Measurements from ENCODE around the gene RAB11B. TPM values are rescaled to one million over a fixed set of nuclear protein-coding genes. Genes with fewer than 3 reads are reported as not detected.
"Not testable (repeated sequence)": the region's sequence is repeated elsewhere in the genome, so short reads cannot be mapped to it uniquely, and the experiment has no call there.

The RAB11B gene
- total and polyA plus RNA-seq, 2 donors (not counting 1 experiment from before 2014, with no cell fraction given), result 27.8 to 46.2 TPM

DNA sequence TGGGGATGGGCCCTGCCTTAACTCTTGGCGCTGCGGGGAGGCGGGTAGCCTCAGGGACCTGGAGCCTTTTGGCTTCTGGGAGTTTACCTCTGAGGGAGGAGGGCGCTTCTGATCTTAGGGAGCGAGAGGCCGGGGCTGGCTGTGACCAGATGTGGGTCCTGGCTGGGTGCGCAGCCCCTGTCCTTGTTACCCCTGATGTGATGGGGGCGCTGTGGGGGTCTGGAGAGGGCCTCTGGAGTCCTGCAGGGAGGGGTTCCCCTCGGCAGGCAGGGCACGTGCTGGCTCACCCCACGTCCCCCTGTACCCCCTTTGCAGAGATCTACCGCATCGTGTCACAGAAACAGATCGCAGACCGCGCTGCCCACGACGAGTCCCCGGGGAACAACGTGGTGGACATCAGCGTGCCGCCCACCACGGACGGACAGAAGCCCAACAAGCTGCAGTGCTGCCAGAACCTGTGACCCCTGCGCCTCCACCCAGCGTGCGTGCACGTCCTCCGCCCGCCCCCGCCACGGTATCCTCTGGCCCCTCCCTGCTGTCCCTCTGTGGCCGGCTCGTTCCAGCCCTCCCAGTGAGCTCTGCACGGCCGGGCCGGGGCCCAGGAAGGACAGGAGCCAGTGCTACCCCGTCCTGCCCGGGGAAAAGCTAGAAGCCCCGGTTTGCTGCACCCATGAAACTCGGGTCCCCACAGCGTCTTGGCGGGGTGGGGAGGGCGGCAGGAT is 13.1 kb downstream of the RAB11B start:
- Histone ChIP-seq H3K4me1 (ENCODE audit: control insufficient read depth, extremely low read depth, insufficient read depth, low read length) (no peaks in the 10 kb centered on the region), H3K27ac (ENCODE audit: insufficient read depth, low read length) (no peak overlapping the region), H3K36me3 (ENCODE audit: control insufficient read depth, insufficient read depth, low read length) (peaks cover 8% of the 10 kb centered on the region), H2AFZ (ENCODE audit: low read length) (no peak overlapping the region), H3K27me3 (ENCODE audit: control insufficient read depth, insufficient read depth, low read length) (no peaks in the 10 kb centered on the region), H3K79me2 (ENCODE audit: control insufficient read depth, insufficient read depth, low read length) (peaks cover 1% of the 10 kb centered on the region), H3K9me3 (ENCODE audit: control insufficient read depth, insufficient read depth, low read depth, low read length) (no peaks in the 10 kb centered on the region), H3K4me2 (ENCODE audit: extremely low read depth, insufficient read depth, low read length) (no peak overlapping the region), H4K20me1 (ENCODE audit: control insufficient read depth, extremely low read depth, insufficient read depth, low read length) (no peaks in the 10 kb centered on the region), H3K9ac (ENCODE audit: insufficient read depth, low read length) (no peak overlapping the region), H3K4me3 (replicated peaks in 1 of 4; ENCODE audit: control extremely low read depth in 1 of 4, insufficient read depth in 1 of 4, low read depth in 3 of 4, low read length in 4 of 4) (no peak overlapping the region)
- TF ChIP-seq CTCF (conservative IDR thresholded peaks at IDR 0.05 in 1 of 2, IDR thresholded peaks at IDR 0.05 in 1 of 2; ENCODE audit: low read depth in 1 of 2, low read length in 2 of 2) (no peak), EZH2 (IDR thresholded peaks at IDR 0.05; ENCODE audit: low read length, missing control alignments) (no peak)
- no peak for DNase-seq (ENCODE audit: low read depth in 2 of 2)

DNA sequence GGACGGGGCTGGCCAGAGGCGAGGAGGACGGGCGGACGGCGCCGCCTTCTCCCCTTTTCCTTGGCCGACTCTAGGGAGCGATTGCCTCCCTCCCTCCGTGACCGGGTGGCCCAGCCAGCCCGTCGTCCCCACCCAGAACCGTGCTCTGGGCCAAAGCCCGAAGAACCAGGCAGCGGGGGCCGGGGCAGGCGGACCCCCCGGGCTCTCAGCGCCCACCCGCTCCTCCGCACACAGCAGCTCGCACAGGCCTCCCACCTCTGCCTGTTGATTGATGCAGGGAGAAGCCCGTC is 13.6 kb downstream of the RAB11B start:
- no peak overlapping the region for H2AFZ ChIP-seq (ENCODE audit: low read length)
- H3K79me2 ChIP-seq (ENCODE audit: control insufficient read depth, insufficient read depth, low read length), result no peaks in the 10 kb centered on the region
- DNase-seq (ENCODE audit: low read depth in 2 of 2), result no peak
- peaks cover 8% of the 10 kb centered on the region for H3K36me3 ChIP-seq (ENCODE audit: control insufficient read depth, insufficient read depth, low read length)
- H4K20me1 ChIP-seq (ENCODE audit: control insufficient read depth, extremely low read depth, insufficient read depth, low read length), result no peaks in the 10 kb centered on the region
- H3K4me2 ChIP-seq (ENCODE audit: extremely low read depth, insufficient read depth, low read length), result no peak overlapping the region
- no peaks in the 10 kb centered on the region for H3K4me1 ChIP-seq (ENCODE audit: control insufficient read depth, extremely low read depth, insufficient read depth, low read length)
- no peak overlapping the region for H3K4me3 ChIP-seq (replicated peaks in 1 of 4; ENCODE audit: control extremely low read depth in 1 of 4, insufficient read depth in 1 of 4, low read depth in 3 of 4, low read length in 4 of 4)
- no peak overlapping the region for H3K9ac ChIP-seq (ENCODE audit: insufficient read depth, low read length)
- TF ChIP-seq CTCF (conservative IDR thresholded peaks at IDR 0.05 in 1 of 2, IDR thresholded peaks at IDR 0.05 in 1 of 2; ENCODE audit: low read depth in 1 of 2, low read length in 2 of 2), result no peak
- H3K27ac ChIP-seq (ENCODE audit: insufficient read depth, low read length), result no peak overlapping the region
- H3K27me3 ChIP-seq (ENCODE audit: control insufficient read depth, insufficient read depth, low read length), result no peaks in the 10 kb centered on the region
- no peaks in the 10 kb centered on the region for H3K9me3 ChIP-seq (ENCODE audit: control insufficient read depth, insufficient read depth, low read depth, low read length)

DNA sequence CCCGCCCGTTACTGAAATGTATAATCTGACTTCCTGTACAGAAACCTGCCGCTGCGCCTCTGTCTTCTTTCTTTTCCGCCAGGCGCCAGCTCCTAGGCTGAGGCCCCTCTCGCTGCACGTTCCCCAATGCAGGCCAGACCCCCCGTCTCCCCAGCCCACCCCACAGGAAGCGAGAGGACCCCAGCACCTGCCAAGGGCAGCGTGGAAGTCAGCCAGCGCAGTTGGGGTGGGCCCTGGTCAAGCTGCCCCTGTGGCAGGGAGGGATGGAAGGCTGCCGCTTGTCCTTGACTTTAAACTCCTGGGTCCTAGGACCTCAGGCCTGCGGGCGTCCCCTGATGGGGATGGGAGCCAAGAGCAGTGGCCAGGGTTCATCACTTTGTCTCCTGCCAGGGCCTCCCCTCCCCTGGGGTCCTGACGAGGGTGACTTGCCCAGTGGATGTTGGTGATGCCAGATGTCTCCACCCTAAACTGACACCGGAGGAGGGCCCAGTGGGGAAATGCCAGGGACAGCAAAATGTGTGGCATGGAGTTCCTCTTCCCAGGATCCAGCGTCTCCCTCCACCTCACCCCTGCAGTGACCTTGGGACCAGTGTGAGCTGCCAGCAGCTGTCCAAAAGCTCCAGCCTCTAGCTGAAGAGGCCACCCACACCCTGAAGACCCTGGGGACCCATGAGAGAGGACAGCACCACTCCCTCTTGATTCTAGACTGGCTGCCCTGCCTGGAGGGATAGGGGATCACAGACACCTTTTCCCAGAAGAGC is 14.4 kb downstream of the RAB11B start:
- no peaks in the 10 kb centered on the region for H3K9me3 ChIP-seq (ENCODE audit: control insufficient read depth, insufficient read depth, low read depth, low read length)
- H4K20me1 ChIP-seq (ENCODE audit: control insufficient read depth, extremely low read depth, insufficient read depth, low read length), result no peaks in the 10 kb centered on the region
- H3K4me2 ChIP-seq (ENCODE audit: extremely low read depth, insufficient read depth, low read length), result no peak overlapping the region
- no peak for DNase-seq (ENCODE audit: low read depth in 2 of 2)
- no peak overlapping the region for H3K4me3 ChIP-seq (replicated peaks in 1 of 4; ENCODE audit: control extremely low read depth in 1 of 4, insufficient read depth in 1 of 4, low read depth in 3 of 4, low read length in 4 of 4)
- H3K79me2 ChIP-seq (ENCODE audit: control insufficient read depth, insufficient read depth, low read length), result no peaks in the 10 kb centered on the region
- TF ChIP-seq EZH2 (IDR thresholded peaks at IDR 0.05; ENCODE audit: low read length, missing control alignments), result no peak
- TF ChIP-seq CTCF (conservative IDR thresholded peaks at IDR 0.05 in 1 of 2, IDR thresholded peaks at IDR 0.05 in 1 of 2; ENCODE audit: low read depth in 1 of 2, low read length in 2 of 2), result no peak
- H3K27me3 ChIP-seq (ENCODE audit: control insufficient read depth, insufficient read depth, low read length), result no peaks in the 10 kb centered on the region
- no peak overlapping the region for H3K27ac ChIP-seq (ENCODE audit: insufficient read depth, low read length)
- no peaks in the 10 kb centered on the region for H3K4me1 ChIP-seq (ENCODE audit: control insufficient read depth, extremely low read depth, insufficient read depth, low read length)
- peaks cover 8% of the 10 kb centered on the region for H3K36me3 ChIP-seq (ENCODE audit: control insufficient read depth, insufficient read depth, low read length)
- no peak overlapping the region for H3K9ac ChIP-seq (ENCODE audit: insufficient read depth, low read length)
- no peak overlapping the region for H2AFZ ChIP-seq (ENCODE audit: low read length)

GRCh38 chr19:8410718-8411117 is 20.6 kb downstream of the RAB11B start:
- not testable (repeated sequence) for H3K4me1 ChIP-seq (ENCODE audit: control insufficient read depth, extremely low read depth, insufficient read depth, low read length); H4K20me1 ChIP-seq (ENCODE audit: control insufficient read depth, extremely low read depth, insufficient read depth, low read length)

More at GRCh38 chr19:8410718-8411117, 20.6 kb downstream of the RAB11B start:
- not testable (repeated sequence) for H3K9me3 ChIP-seq (ENCODE audit: control insufficient read depth, insufficient read depth, low read depth, low read length); H3K4me2 ChIP-seq (ENCODE audit: extremely low read depth, insufficient read depth, low read length); H3K36me3 ChIP-seq (ENCODE audit: control insufficient read depth, insufficient read depth, low read length); H3K27ac ChIP-seq (ENCODE audit: insufficient read depth, low read length); H3K79me2 ChIP-seq (ENCODE audit: control insufficient read depth, insufficient read depth, low read length); H3K4me3 ChIP-seq (replicated peaks in 1 of 4; ENCODE audit: control extremely low read depth in 1 of 4, insufficient read depth in 1 of 4, low read depth in 3 of 4, low read length in 4 of 4); DNase-seq (ENCODE audit: low read depth in 2 of 2); H3K9ac ChIP-seq (ENCODE audit: insufficient read depth, low read length); H3K27me3 ChIP-seq (ENCODE audit: control insufficient read depth, insufficient read depth, low read length); H2AFZ ChIP-seq (ENCODE audit: low read length)

Data from fibroblast of lung (primary cell).